HG03520 (cell line): ENCODE data around the gene DDX41.
"Not testable (repeated sequence)": the region's sequence is repeated elsewhere in the genome, so short reads cannot be mapped to it uniquely, and the experiment has no call there.

ENCODE experiments used
- ATAC-seq: cut with Tn5 transposase; IDR thresholded peaks from one replicate; pipeline ENCODE4 v1.9.1; 2021; ENCODE audit warnings: mild to moderate bottlenecking, moderate library complexity; ENCODE audit not compliant: unreplicated experiment

DDX41 gene

DNA sequence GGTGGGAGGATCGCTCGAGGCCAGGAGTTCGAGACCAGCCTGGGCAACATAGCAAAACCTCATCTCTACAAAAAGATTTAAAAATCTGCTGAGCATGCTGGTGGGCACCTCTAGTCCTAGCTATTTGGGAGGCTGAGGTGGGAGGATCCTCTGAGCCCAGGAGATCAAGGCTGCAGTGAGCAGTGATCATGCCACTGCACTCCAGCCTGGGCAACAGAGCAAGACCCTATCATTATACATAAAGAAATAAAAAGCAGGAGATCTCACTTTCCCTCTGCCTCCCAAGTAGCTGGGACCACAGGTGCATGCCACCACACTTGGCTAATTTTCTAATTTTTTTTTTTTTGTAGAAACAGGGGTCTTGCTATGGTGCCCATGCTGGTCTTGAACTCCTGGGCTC, 31.0 kb downstream of the DDX41 start:
- not testable (repeated sequence) for ATAC-seq

DNA sequence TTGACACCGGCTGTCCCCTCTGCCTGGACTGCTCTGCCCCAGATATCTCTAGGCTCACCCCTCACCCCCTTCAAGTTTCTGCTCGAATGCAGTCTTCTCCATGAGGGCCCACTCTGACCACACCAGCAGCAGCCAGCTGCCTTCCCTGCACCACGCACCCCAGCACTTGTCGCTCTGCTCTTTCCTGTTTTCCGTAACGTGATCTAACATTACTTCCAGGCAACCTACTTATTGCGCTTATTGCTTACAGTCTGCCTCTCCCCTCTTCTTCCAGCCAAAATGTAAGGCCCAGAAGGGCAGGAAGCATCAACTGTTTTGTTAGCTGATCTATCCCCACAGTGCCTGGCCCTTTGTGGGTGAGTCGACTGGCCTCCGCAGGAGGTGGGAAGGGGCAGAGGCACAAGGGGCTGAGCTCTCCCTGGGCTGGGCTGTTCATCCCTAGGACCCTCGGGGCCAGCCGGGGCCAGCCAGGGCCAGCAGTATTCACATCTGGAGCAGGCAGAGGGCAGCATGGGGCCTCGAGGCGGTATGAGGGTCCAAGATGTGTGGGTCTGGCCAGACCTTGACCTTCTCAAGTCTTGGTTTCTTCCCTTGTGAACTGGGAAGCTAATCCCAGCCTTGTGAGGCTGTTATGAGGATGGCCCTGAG, 31.7 kb downstream of the DDX41 start:
- ATAC-seq = no peak

DNA sequence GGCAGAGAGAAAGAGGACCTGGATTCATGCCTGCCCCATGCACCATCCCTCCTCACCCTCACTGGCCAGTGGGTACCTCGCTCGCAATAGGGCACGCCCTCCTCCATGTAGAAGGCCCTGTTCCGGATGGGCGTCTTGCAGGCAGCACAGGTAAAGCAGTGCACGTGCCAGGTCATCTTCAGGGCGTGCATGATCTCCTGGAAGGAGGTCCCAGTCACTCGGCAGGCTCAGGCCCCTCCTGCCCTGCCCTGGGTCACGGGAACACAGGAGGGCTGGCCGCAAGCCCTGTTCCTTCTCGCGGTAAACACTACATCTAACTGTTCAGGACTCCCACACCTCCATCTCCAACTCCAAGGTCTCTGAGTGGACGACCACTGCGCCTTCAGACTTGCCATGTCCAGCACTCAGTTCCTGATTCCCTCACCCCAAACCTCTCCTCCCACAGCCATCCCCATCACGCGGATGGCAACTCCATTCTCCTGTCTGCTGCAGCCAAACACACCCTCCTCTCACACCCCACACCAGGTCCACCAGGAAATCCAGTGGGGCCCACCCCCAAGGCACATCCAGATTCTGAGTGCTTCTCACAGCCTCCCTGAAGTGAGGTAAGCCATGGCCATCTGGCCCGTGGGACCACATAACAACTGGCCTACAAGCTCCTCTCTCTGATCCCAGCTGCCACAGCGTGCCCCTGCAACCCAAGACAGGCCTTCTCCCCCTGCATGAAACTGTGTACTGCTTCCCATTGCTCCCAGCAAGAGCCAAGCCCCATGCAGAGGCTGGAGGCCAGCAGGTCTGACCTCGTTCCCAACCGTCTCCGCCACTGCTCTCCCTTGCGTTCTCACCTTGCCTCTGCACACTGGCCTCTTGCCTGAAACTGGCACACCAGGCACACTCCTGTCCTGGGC, 32.5 kb downstream of the DDX41 start:
- no peak for ATAC-seq

DNA sequence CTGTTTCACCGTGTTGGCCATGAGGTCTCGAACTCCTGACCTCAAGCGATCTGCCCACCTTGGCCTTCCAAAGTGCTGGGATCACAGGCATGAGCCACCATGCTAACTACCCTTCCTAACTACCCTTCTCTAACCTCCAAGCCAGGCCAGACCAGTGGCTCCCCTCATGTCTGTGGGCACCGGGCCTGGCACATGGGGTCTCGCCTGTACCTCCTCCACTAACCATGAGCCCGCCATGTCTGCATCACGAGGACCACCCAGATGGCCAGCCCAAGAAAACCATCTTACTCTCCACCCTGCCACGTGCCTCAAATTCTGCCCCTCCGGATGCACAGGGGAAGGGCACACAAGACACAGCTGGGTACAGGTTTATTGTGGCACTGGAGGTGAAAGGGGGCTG, 33.7 kb downstream of the DDX41 start:
- no peak for ATAC-seq

DNA sequence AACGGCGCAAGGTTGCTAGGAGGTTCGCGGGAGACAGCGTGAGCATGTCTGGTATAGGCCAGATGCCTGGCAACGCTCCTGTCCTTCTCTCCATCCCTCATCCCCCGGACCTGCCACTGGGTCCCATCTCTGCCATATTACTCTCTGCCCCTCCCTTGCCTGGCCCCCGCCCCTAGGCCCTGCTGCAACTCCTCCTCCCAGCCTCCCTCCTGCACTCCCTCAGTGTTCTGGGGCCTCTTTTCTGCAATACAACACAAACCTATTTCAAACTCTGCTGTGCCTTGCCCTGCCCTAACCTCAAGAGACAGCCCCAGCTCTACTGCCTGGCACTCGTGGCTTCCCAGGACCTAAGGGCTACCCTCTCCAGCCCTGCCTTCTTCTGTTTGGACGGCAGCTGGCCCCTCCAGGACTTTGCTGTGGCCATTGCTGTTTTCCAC, 34.4 kb downstream of the DDX41 start:
- ATAC-seq = no peak

DNA sequence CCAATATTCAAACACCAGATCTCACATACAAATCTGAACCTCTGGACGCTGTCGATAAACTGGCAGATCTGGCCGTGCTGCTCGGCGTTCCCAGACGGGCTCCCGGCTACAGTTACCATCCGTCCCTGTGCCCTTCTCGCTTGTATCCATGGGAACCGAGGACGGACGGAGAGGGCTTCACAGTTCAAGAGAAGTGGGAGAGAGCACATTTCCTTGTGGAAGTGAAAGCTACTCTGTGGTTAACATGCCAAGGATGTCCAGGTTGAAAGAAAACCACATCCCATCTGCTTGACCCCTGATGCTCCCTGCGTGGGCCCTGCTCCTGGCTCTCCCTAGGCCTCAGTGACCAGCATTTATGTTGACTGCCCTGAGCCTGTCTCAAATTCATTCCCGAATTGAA, 37.0 kb downstream of the DDX41 start:
- ATAC-seq = no peak

DNA sequence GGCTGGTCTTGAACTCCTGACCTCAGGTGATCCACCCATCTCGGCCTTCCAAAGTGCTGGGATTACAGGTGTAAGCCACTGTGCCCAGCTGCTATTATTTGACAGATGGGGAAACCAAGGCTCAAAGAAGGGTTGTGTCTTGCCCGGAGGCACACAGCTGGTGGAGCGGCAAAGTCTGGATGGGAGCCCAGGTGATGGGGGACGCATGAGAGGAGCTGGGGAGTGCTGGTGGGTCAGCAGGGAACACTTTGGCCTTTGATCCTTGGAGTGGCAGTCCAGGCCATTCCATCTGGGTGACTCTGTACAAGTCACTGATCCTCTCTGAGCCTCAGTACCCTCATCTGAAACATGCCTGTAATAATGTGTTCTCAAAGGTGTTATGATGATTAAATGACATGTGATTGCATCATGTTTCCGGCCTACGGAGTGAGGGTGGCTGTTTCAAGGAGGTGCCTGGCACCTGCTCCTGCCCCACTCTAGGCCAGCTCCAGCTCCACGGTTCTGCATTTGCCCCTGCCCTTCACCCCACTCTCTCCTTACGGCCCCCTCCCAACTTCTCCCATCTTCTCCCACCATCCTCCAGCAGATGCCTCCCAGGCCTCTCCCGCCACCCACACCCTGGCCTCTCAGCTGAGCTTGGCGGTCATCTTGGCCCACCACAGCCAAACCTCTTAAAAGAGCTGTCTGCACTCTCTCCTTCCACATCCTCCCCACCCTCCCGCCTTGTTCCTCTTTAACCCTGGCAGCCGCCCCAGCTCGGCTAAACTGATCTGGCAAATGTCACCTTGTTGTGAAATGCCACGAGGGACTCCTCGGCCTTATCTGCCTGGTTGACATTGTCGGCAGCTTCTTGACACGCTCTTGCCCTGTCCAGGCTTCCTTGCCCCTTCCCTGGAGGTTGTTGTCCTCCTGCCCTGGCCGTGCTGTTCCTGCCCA, 37.8 kb downstream of the DDX41 start:
- ATAC-seq = no peak

DNA sequence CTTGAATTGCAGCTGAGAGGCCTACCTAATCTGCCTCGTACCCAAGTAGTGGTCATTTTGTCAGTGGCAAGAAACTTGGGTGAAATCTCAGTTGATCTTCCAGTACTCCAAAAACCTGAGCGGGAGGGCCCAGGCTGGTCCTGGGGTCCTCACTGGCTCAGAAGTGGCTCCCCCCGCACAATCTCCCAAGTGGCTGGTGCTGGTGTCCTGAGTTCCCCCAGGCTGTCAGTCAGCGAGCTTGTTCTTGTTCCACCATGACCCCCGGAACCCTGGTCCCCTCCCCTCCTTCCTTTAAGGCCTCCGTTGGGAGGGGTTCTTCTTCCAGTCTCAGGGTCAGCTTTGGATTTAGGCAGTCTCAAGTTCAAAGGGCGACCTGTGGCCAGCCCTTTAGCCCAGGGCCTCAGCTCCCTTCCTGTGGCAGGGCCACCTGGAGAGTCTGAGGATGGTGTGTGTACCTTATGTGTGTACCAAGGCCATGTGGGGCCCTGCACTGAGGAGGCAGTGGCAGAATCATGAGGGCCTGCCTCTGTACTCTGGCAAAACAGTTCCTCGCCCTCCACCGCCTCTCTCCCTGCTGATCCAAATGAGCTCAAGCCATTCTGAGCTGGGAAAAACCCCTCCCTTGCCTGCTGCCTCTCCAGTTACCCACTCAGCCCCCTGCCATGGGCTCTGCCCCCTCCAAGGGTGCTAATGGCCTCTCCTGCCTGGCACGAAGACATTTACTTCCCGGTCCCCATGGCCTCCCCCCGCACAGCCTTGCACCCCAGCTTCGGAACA, 38.9 kb downstream of the DDX41 start:
- ATAC-seq = no peak

DNA sequence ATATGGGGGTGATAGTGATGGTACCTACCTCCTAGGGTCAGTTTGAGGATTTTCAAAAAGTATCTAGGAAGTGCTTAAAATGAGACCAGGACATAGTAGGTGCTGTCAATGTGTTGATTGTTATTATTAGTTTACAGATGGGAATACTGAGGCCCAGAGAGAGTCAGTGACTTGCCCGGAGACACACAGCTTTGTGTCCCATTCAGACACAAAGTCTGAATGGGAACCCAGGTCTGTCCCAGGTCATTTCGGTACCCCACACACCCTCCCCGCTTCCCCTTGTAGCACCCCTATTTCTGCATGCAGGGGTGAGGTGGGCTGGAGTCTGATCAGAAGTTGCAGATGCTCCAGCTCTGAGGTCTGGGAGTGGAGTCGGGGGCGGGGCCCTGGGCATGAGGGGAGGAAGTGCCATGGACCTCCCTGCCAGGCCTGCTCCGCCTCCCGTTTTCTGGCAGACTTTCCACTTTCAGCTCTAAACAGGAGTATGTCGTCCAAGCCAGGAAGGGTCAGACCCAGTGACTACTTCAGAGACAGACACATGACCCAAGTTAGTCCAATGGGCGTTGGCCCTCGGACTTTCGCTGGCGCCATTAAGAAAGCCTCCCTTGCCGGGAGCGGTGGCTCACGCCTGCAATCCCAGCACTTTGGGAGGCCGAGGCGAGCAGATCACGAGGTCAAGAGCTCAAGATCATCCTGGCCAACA, 40.1 kb downstream of the DDX41 start:
- ATAC-seq = no peak

DNA sequence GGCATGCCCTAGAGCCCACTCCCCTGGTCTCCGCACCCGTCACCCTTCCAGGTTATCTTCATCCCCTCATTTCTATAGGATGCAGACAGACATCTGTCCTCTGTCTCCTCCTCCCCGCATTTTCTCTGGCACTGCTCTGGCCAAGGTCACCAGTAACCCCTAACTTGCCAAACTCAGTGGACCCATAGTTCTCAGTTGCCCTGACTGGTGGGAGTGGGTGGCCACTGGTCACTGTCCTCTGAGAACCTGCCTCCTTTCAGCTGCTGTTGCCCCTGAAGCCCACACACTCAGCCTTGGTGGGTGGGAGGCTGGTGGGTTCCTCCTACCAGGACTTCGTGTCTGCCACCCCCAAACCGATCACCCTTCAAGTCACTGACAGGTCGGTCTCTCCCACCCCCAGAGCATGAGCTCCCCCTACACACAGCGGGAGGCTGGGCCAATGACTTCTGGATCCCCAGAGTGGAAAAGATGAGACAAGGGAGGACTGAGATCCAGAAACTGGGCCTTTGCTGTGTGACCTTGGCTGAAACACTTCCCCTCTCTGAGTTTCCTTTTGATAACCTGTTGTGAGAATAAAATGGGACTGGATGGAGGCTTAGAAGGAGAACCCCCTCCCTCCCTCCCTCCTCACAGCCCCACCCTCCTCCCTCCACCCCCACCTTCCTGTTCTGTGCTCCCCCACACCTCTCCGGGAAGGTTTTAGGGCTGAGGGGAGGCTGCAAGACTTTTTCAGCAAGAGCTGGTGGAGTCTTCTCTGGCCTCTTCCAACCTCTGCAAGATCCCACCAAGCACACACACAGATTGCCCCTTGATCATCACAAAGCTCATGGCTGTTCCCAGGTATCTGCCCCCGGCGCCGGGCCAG, 41.0 kb downstream of the DDX41 start:
- ATAC-seq = no peak

DNA sequence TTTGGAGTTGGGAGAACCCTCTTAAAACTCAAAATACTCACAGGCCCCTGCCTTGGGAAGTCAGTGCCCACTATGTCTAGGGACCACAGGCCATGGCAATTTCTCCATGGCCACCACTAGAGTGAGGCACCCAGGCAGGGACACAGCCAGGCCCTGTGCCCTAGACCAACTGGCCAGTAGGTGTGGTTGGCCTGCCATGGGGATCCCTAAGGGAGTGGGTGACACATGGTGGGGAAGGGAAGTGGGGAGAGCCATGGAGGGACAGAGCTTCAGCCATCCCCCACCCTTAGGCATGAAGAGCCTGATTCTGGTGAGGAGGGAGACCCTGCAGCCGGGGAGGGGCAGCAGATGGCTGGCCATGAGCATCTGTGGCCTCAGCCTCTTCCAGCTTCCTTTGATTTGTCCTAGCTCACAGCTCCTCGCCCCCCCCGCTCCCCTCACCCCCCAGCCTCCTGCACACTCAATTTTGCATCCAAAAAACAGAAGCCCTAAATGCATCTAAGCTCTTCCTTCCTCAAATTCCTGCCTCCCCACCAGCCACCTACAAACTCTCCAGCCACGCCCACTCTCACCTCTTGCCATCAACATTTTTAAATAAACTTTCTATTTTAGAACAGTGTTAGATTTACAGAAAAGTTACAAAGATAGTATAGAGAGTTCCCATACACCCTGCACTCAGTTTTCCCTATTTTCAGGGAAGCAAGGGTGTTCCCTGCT, 41.8 kb downstream of the DDX41 start:
- ATAC-seq = no peak

DNA sequence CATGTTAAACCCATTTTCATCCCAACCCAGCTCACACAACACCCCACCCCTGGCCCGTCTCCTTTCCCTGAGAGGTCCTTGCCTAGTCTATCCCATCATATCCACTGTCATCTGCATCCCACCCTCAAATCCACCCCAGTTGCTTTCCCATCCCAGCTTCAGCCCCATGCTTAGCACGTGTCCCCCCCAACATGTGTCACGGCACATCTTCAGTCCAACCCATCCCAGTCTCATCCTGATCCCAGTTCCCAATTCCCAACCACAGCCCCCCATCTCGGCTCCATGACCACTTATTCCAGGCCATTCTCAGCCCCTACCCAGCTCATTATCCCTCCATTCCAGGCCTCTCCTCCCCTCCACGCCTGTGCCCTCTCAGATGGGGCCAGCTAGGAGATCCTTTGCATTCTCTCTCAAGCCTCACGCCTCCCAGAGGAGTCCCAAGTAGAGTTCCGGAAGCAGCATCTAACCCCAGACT, 42.7 kb downstream of the DDX41 start:
- no peak for ATAC-seq

DNA sequence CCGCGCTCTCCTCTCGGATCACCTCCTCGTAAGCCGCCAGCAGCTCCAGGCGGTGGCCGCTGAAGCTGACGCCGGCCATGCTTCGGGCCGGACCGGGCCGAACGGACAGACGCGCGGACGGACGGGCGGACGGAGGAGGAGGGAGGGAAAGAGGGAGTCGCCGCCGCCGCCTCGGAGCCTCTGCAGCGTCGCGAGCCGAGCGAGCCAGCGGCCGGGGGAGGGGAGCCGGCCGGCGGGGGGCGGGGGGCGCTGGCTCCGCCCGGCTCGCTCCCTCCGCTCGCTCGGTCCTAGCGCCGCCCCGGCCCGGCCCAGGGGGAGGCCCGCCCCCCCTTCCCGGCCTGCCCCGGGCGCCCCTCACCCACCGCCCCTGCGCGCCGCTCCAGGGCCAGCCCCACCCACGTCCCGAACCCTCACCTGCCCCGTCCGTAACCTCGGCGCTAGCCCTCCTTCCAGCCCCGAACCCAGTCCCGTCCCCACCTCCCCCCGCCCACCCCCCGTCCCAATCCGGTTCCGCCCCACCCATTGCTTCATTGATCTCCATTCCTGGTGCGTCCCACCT, 43.2 kb downstream of the DDX41 start, which contains the start of gene DBN1:
DBN1 (minus strand) TSS at position 192 of the 559 bp plus-strand sequence; CDS start at position 79, 113 bp downstream.
- no peak for ATAC-seq

DNA sequence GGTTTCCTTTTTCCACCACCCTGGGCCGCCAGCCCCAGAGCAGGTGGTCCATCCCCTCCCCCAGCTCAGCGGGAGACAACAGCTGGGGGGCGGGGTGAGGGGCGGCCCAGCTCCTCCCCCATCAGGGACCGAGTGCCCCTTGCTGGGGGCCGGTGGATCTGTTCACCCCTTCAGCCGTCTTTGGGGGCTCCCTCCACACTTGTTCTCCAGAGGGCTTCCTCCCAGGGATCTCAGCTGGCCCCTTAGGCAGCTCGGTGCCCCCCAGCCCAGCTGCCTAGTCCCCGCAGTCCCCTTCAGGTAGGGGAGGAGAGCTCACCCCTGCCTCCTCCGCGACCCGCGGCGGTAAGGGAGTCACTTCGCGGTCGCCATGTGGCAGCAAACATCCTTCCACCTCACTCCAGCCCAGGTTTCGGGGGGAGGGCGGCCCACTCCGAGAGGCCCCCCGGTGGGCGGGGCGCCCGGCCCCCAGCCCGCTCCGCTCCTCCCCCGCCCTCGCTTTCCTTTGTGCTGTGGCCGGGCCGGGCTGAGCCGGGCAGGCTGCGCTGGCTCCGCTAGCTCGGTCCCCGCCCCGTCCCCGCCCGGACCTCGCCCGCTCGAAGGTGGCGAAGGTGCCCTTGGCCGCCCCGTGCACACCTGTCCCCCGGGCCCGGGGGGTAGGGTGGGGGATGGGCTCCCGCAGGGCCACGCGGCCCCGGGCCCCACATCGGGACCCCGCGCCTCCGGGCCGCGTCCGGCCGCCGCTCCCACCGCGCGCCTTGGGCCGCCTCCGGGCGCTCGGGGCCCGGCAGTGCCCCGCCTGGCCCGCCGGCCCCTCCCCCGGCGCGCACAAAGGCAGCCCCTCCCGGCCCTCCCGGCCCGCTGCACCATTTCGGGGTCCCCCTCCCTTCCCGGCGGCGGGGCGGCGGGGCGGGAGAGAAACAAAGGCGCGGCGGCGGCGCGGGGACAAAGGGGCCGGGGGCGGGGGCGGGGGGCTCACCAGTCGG, 44.0 kb downstream of the DDX41 start:
- no peak for ATAC-seq

DNA sequence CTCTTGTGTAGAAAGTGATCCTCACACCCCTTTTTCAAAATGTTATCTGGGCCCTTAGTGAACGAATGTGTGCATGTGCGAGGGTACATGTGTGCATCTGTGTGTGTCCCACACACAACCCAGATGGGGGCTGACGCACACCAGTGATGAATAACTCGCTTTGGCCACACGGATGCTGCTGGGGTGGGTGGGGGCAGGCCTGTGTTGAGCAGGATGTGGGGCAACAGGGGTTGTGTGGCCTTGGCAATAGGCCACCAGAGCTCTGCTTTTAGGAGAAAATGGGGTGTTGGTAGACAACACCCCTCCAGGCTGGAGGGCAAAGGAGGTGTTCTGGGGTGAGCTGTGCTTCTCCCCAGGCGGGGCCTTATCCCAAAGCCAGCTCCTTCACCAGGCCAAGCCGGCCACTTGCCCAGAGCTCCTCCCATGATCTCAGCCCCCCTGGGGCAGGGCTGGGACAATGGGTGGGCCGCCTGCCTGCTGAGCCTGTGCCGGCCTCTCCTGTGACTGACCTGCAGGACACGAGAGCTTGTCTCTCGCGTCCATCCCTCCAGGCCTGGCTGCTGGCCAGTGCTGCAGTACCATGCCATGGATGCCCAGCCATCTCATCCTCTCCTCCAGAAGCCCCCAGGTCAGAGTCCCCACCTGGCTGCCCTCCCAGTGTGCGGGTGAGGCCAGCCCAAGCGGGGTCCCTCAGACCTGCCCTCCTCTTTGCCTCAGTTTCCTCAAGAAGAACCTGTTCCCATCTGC, 45.0 kb downstream of the DDX41 start:
- ATAC-seq = no peak
